D721Med (cell line): ENCODE results near the gene PEX19.
A peak's percentile ranks its signal among the peaks of the same experiment; 100 is the strongest.

Experiments used
- DNase-seq: peaks from one replicate; pipeline ENCODE4 v3.0.0; 2011; ENCODE audit warnings: low spot score; ENCODE audit not compliant: insufficient read length
- FAIRE-seq: peaks from 2 replicates; lab custom pipeline; 2011; peaks lifted over from hg19 to GRCh38; lab: Jason Lieb, UNC
- TF ChIP-seq, protein P1 (sequence below): IDR thresholded peaks from 2 replicates; pipeline ENCODE4 v1.5.1; 2012; ENCODE audit warnings: mild to moderate bottlenecking, control low read depth; ENCODE audit not compliant: insufficient read depth; ENCODE audit errors: missing control alignments

PEX19 gene

DNA sequence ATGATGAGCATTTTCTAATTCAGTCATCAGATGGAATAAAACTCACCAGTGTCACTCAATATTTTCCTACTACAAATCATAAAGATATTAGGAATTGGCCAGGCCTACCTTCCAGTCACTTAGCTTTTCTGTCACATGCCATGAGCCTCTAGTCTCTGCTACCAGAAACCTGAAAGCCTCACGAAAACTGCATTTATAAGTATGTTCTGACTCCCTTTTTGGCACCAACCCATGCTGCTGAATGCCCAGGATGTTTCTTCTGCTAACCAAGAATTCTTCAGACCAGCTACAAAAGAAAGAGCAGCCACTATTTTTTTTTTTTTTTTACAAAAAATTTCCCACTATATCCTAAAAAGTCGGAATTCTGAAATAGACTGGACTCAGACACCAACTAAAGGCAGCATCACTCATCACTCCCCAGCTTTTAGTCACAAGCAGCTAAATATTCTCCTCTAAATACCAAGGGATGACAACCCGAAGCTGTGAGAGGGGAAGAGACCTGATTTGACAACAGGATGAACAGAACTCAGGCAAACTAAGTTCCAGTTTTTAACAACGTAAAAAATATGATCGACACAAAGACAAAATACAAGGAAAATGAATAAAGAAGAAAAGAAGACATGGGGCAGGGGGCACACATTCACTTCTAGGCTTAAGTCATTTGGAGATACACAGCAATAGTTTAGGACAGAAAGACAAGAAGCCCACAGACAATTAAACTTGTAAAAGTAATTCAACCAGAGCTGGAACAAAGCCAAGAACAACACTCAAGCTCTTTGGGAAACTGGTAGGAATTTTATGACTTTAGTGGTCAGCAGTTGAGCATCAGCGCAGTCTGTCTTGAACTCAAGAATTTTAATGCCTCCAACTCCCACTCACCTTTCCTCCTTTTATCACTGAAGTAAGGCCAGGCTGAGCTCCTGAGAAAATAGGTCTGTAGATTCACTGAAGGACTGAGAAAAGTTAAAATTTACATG lies 24.2 kb downstream of the PEX19 start:
- no peak for FAIRE-seq
- DNase-seq = no peak
- TF ChIP-seq, protein P1, sequence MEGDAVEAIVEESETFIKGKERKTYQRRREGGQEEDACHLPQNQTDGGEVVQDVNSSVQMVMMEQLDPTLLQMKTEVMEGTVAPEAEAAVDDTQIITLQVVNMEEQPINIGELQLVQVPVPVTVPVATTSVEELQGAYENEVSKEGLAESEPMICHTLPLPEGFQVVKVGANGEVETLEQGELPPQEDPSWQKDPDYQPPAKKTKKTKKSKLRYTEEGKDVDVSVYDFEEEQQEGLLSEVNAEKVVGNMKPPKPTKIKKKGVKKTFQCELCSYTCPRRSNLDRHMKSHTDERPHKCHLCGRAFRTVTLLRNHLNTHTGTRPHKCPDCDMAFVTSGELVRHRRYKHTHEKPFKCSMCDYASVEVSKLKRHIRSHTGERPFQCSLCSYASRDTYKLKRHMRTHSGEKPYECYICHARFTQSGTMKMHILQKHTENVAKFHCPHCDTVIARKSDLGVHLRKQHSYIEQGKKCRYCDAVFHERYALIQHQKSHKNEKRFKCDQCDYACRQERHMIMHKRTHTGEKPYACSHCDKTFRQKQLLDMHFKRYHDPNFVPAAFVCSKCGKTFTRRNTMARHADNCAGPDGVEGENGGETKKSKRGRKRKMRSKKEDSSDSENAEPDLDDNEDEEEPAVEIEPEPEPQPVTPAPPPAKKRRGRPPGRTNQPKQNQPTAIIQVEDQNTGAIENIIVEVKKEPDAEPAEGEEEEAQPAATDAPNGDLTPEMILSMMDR = no peak

DNA sequence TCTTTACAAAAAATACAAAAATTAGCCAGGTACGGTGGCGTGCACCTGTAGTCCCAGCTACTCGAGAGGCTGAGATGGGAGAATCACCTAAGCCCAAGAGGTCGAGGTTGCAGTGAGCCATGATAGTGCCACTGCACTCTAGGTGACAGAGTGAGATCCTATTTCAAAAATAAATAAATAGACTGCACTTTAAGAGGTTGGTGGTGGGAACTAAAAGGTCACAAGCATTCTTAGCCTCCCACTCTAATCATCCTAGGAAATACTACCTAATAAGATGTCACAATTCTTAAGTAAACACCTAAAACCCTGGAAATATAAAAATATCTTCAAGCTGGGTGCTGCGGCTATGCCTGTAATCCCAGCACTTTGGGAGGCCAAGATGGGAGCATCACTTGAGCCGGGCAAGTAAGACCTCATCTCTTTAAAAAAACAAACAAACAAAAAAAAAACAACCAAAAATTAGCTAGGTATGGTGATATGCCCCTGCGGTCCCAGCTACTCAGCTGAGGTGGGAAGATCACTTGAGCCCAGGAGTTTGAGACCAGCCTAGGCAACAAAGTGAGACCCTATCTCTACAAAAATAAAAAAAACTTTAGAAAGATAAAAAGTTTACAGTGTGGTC lies 26.6 kb downstream of the PEX19 start:
- FAIRE-seq (no peak), DNase-seq (no peak)
- TF ChIP-seq, protein P1 = no peak

DNA sequence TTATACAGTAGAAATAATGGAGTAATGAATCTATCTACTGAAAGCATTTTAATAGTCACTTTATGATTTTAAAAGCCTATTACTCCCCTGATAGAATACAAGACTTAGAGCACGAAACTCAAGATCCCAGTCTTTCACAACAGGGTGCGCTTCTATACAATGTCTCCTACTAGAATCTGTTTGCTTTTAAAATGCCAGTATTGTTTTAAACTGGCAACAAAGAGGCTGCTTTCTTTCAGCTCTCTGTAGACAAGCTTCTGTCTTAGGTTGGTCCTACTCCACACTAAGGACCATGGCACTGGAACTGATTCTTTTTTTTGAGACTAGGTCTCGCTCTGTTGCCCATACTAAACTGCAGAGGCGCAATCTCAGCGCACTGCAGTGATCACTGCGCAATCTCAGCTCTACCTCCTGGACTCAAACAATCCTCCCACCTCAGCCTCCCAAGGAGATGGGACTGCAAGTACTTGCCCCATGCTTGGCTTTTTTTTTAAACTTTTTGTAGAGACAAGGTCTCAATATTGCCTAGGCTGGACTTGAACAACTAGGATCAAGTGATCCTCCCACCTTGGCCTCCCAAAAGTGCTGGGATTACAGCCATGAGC lies 27.4 kb downstream of the PEX19 start:
- TF ChIP-seq, protein P1 = no peak
- no peak for FAIRE-seq
- no peak for DNase-seq

DNA sequence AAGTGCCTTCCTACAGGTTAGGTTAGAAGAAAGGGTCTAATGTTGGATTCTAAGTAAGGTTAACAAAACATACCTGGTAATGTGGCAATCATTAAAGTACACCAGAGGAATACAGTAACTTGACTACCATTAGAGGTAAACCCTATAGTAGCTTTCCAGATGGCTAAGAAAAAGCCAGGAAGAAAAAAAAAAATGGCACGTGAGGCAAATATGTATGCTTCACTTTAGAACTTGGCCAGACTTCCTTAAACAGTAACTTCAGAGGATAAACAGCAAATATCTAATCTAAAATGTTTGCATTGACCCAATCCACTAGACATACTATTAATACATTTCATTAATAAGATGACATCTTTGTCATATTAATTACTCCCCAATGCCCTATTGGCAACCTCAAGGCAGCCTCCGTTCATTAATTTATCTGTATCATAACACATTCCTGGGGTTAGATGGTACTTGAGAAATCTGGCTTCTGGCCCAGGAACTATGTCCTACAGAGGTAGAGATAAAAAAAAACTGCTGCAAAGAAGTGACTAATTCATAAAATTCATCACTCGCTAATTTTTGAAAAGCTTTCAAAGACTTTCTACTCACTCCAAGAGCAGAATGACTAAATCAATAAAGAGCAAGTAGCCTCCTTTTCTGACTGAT lies 28.4 kb downstream of the PEX19 start:
- DNase-seq = no peak
- peak; percentile 41 for FAIRE-seq

DNA sequence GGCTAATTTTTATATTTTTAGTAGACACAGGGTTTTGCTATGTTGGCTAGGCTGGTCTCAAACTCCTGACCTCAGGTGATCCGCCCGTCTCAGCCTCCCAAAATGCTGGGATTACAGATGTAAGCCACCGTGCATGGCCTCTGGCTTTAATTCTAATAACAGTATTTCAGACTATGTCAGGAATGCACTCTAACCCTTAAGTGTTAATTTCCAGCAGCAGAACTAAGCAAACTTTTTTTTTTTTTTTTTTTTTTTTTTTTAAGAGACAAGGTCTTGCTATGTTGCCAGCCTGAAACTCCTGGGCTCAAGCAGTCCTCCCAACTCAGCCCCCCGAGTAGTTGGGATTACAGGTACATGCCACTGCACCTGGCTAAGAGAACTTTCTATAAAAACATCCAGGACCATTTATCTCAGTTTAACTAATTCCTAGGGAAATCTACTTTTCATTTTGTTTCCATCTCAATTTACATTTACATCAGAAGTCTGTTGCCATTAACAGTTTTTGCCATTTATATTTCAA lies 29.1 kb downstream of the PEX19 start:
- FAIRE-seq (no peak), DNase-seq (no peak)
- TF ChIP-seq, protein P1 = no peak

More for the DNA sequence above, 28.4 kb downstream of the PEX19 start:
- TF ChIP-seq, protein P1 = no peak

DNA sequence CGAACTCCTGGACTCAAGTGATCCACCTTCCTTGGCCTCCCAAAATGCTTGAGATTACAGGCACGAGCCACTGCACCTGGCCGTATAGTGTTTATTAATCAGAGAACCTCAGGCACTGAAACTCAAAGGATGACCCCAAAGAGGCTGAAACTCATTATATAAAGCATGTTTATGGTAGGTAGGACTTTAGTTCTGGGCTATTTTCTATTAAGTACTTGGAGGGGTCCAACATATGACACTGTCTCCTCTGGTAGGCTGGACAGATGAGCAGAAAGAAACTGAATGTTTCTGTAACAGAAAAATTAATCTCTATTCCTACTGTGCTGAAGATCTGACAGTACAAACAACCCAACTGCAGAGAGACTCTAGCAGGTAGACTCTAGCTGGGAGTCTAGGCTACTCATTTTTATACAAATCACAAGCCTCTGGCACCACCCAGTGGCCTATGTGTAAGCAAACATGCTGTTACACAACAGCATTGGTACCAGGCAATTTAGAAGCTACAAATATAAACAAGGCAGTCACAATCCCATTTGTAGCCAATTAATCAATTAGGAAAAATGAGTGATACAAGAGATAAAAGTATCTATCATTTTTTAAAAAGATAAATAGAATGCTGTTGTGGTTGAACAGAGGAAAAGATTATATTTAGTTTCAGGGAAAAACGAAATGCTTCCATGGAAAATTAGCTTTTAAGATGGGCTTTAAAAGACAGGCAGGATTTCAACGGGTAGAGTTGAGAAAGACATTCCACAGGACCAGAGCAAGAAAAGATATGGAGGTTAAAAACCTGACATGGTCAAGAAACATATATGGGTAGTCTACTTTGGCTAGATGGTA lies 33.0 kb downstream of the PEX19 start:
- peak; percentile 59 for DNase-seq
- peak; percentile 94 for FAIRE-seq
- TF ChIP-seq, protein P1 = peak; percentile 99
